Erythroblast (primary cell): ENCODE measurements around the gene FOSL1.

Source experiments
- GATA1 ChIP-seq: IDR thresholded peaks from 2 replicates; pipeline ENCODE4 v1.6.1; 2011; ENCODE audit warnings: low read depth, mild to moderate bottlenecking, control low read depth, low read length, moderate library complexity
- POLR2A ChIP-seq: IDR thresholded peaks from 2 replicates; pipeline ENCODE4 v1.6.1; 2011; ENCODE audit warnings: mild to moderate bottlenecking, low read length

- TF ChIP-seq POLR2A (no peak), GATA1 (no peak)
Observed at GRCh38 chr11:65849771-65850216, 50.4 kb downstream of the FOSL1 start.
